Measurements from ENCODE around the gene PGPEP1. TPM values are rescaled to one million over a fixed set of nuclear protein-coding genes. Genes with fewer than 3 reads are reported as not detected.
"Not testable (repeated sequence)": the region's sequence is repeated elsewhere in the genome, so short reads cannot be mapped to it uniquely, and the experiment has no call there.

Gene PGPEP1
- total RNA-seq, 1 donor from 2014 or later = 5.4 TPM

DNA sequence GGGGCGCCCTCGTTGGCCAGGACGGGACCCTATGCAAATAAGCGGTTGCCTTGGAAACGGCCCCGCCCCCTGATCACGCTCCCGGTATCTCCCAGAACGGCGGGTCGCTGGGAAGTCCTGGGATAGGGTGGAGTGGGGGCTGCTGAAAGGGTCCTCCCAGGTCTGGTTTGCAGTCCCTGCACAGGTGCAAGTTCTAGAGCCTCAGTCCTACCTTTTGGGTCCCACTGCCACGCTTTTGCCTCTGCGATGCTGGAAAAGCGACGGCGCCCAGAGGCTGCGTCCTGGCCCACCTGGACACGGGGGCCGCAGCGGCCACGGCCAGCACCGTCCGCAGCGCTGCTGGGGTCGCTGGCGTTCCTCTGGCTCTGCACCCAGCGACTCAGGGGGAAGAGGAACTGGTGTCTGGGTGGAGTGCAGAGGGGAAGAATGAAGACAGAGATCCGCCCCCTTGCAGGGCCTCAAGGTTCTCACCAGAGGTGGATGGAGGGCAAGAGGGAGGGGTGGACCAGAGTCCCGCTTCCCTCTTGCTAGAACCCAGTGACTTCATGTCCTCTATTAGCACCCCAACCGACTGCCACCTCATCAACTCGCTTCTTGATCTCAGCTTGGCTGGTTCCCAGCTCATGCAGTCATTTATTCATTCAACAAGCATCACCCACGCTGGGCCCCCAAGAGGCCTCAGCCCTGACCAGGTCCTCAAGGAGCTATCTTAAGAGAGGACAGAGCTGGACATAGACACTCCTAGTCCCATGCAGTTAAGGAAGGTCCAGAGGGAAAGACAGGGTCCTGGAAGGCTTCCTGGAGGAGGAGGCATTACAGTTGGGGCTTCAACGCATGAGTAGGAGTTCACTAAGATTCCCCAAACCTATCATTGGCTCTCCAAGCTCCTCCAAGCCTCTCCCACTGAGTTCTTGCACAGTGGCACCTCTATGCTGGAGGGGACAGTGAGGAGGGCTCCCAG is 57.1 kb downstream of the PGPEP1 start, which contains the start of gene LRRC25:
TSS of gene LRRC25 (minus strand) at position 381 of the 961 bp plus-strand sequence. CDS start 659 bp downstream, outside the sequence.
- DNase-seq (ENCODE audit: low read depth) = no peak
- H3K4me3 ChIP-seq (ENCODE audit: low read depth, low read length) = no peak within 1 kb of the TSS
- TF ChIP-seq, protein P1, sequence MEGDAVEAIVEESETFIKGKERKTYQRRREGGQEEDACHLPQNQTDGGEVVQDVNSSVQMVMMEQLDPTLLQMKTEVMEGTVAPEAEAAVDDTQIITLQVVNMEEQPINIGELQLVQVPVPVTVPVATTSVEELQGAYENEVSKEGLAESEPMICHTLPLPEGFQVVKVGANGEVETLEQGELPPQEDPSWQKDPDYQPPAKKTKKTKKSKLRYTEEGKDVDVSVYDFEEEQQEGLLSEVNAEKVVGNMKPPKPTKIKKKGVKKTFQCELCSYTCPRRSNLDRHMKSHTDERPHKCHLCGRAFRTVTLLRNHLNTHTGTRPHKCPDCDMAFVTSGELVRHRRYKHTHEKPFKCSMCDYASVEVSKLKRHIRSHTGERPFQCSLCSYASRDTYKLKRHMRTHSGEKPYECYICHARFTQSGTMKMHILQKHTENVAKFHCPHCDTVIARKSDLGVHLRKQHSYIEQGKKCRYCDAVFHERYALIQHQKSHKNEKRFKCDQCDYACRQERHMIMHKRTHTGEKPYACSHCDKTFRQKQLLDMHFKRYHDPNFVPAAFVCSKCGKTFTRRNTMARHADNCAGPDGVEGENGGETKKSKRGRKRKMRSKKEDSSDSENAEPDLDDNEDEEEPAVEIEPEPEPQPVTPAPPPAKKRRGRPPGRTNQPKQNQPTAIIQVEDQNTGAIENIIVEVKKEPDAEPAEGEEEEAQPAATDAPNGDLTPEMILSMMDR (conservative IDR thresholded peaks at IDR 0.05; ENCODE audit: low read depth, low read length) = no peak

DNA sequence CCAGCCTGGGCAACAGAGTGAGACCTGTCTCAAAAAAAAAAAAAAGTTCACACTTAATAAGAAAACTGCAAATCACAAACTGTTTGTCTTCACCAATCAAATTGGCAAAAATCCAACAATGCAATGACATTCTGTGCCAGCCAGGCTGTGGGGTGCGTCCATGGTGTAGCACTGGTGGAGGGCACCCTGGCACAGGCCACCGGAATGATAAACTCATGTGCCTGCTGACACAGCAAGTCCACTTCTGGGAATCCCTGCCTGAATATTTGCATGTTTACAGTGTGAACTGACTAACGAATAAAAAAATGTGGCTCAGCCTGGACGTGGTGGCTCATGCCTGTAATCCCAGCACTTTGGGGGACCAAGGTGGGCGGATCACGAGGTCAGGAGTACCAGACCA is 58.6 kb downstream of the PGPEP1 start:
- no peak overlapping the region for H3K4me3 ChIP-seq (ENCODE audit: low read depth, low read length)
- peak; percentile 76 for DNase-seq (ENCODE audit: low read depth)
- TF ChIP-seq, protein P1 (conservative IDR thresholded peaks at IDR 0.05; ENCODE audit: low read depth, low read length) = no peak

DNA sequence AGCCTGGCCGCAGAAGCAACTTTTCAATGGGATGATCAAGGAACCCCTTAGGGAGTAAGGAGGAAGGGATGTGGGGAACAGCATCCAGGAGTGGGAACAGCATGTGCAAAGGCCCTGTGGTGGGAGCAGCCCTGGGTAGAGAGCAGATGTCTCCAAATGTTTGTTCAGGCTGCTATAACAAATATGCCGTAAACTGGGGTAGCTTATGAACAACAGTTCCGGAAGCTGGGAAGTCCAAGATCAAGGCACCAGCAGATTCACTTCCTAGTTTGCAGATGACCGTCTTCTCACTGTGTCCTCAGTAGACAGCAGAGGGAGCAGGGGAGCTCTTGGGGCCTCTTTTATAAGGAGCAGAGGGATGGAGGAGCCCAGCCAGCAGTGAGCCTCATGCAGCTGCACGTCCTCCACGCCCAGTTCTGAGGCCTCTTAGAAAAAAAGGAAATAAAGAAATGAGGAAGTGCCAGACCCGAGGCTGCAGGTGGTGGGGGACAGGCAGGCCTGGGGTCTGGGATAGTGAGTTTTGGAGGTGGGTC is 61.2 kb downstream of the PGPEP1 start:
- TF ChIP-seq, protein P1 (conservative IDR thresholded peaks at IDR 0.05; ENCODE audit: low read depth, low read length) = peak; percentile 66
- peak overlapping the region; percentile 52 for H3K4me3 ChIP-seq (ENCODE audit: low read depth, low read length)
- no peak for DNase-seq (ENCODE audit: low read depth)

DNA sequence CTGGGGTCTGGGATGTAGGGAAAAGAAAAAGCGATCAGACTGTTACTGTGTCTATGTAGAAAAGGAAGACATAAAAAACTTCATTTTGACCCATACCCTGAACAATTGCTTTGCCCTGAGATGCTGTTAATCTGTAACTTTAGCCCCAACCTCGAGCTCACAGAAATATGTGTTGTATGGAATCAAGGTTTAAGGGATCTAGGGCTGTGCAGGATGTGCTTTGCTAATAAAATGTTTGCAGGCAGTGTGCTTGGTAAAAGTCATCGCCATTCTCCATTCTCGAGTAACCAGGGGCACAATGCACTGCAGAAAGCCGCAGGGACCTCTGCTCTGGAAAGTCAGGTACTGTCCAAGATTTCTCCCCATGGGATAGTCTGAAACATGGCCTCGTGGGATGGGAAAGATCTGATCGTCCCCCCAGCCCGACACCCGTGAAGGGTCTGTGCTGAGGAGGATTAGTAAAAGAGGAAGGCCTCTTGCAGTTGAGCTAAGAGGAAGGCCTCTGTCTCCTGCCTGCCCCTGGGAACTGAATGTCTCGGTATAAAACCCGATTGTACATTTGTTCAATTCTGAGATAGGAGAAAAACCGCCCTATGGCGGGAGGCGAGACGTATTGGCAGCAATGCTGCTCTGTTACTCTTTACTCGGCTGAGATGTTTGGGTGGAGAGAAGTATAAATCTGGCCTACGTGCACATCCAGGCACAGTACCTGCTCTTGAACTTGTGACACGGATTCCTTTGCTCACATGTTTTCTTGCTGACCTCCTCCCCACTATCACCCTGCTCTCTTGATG is 62.3 kb downstream of the PGPEP1 start:
- H3K4me3 ChIP-seq (ENCODE audit: low read depth, low read length) = peak overlapping the region; percentile 52
- DNase-seq (ENCODE audit: low read depth) = not testable (repeated sequence)

DNA sequence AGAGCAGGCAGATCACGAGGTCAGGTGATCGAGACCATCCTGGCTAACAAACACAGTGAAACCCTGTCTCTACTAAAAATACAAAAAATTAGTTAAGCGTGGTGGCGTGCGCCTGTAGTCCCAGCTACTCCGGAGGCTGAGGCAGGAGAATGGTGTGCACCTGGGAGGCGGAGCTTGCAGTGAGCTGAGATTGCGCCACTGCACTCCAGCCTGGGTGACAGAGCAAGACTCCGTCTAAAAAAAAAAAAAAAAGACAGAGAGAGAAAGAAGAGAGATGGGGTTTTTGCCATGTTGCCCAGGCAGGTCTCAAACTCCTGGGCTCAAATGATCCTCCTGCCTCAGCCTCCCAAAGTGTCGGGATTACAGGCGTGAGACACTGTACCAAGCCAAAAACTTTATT is 65.4 kb downstream of the PGPEP1 start:
- not testable (repeated sequence) for H3K4me3 ChIP-seq (ENCODE audit: low read depth, low read length); DNase-seq (ENCODE audit: low read depth)

DNA sequence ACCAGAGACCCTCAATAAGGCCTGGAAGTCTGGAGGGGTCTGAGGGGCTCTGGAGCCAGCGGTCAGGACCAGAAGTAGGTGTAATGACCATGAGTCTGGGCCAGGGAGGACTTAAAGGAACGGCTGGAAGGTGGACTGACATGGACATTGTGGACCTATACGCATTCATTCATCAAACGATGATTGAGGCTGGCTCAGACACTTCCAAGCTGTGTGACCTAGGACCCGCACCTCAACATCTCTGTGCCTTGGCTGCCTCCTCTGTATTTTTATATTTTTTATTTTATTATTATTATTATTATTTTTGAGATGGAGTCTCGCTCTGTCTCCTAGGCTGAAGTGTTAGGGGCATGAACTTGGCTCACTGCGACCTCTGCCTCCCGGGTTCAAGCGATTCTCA is 66.4 kb downstream of the PGPEP1 start:
- TF ChIP-seq, protein P1 (conservative IDR thresholded peaks at IDR 0.05; ENCODE audit: low read depth, low read length) = no peak
- no peak overlapping the region for H3K4me3 ChIP-seq (ENCODE audit: low read depth, low read length)
- DNase-seq (ENCODE audit: low read depth) = no peak

DNA sequence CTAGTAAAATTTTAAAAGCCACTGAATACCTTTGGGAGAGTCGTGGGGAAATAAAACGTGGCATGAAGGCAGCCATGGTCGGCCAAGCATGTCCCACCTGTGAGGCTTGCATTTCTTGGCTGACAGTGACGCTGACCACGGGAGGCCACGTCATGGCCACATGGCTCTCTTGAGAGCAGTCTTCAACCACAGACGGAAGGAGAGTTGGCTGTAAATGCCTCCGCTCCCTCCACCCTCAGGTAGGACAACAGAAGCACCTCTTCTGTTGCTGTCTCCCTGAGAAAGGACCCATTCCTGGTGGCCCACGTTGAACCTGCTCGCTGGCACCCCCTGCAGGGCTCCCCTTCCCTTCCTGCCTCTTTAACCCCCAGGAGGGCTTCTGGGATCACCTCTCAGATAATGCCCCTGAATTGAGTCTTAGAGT is 67.7 kb downstream of the PGPEP1 start:
- no peak overlapping the region for H3K4me3 ChIP-seq (ENCODE audit: low read depth, low read length)
- TF ChIP-seq, protein P1 (conservative IDR thresholded peaks at IDR 0.05; ENCODE audit: low read depth, low read length) = peak; percentile 62
- DNase-seq (ENCODE audit: low read depth) = peak; percentile 93

All from epithelial cell of proximal tubule (primary cell).